ENCODE data around the gene ADNP. TPM values are rescaled to one million over a fixed set of nuclear protein-coding genes. Genes with fewer than 3 reads are reported as not detected.
A peak's percentile ranks its signal among the peaks of the same experiment; 100 is the strongest.

Gene ADNP

GRCh38 chr20:50843331-50844276 lies 87.6 kb downstream of the ADNP start:
- Histone ChIP-seq H3K18ac (ENCODE audit: low read depth in 1 of 2, low read length in 2 of 2) (no peak overlapping the region), H3K4me2 (ENCODE audit: low read length, poor library complexity, severe bottlenecking) (no peak overlapping the region), H3K36me3 (ENCODE audit: control insufficient read depth in 1 of 2, insufficient read depth in 2 of 2, low read depth in 1 of 2, low read length in 2 of 2) (peaks cover 0 to 4% of the 10 kb centered on the region in 2 experiments), H3K9ac (ENCODE audit: low read length) (no peak overlapping the region), H4K91ac (ENCODE audit: low read length) (no peak overlapping the region), H3K27ac (ENCODE audit: low read length, poor library complexity, severe bottlenecking) (no peak overlapping the region), H2AFZ (ENCODE audit: low read depth, low read length) (no peak overlapping the region), H3K4ac (ENCODE audit: low read depth in 1 of 2, low read length in 2 of 2) (no peak overlapping the region), H3K14ac (ENCODE audit: low read length in 2 of 2) (no peak overlapping the region), H2BK120ac (ENCODE audit: low read depth, low read length) (no peak overlapping the region), H3K79me1 (replicated peaks; ENCODE audit: low read length, poor library complexity, severe bottlenecking) (no peaks in the 10 kb centered on the region), H2BK5ac (ENCODE audit: low read depth, low read length, poor library complexity, severe bottlenecking) (no peak overlapping the region), H4K8ac (ENCODE audit: low read length) (no peak overlapping the region), H2BK12ac (ENCODE audit: low read length in 2 of 2) (no peak overlapping the region), H3K27me3 (ENCODE audit: control insufficient read depth in 1 of 2, insufficient read depth in 1 of 2, low read length in 2 of 2) (no peaks in the 10 kb centered on the region), H3K9me3 (ENCODE audit: control insufficient read depth, low read length) (no peaks in the 10 kb centered on the region), H2BK15ac (ENCODE audit: low read depth, poor library complexity, severe bottlenecking) (no peak overlapping the region), H3K23ac (ENCODE audit: low read length in 2 of 2) (no peak overlapping the region), H3K4me1 (ENCODE audit: control insufficient read depth, insufficient read depth, low read depth, low read length) (peaks cover 27% of the 10 kb centered on the region), H2AK5ac (ENCODE audit: low read length, severe bottlenecking) (peak overlapping the region; percentile 89), H3K4me3 (ENCODE audit: insufficient read depth in 1 of 2, low read depth in 1 of 2, low read length in 2 of 2) (no peak overlapping the region)
- 96% methylated on average over 9 of the region's 9 CpGs for WGBS
- no peak for DNase-seq

GRCh38 chr20:50842821-50843220 lies 88.4 kb downstream of the ADNP start:
- 94% methylated on average over 5 of the region's 5 CpGs for WGBS
- H3K4ac ChIP-seq (ENCODE audit: low read depth in 1 of 2, low read length in 2 of 2): no peak overlapping the region
- no peak overlapping the region for H3K4me3 ChIP-seq (ENCODE audit: insufficient read depth in 1 of 2, low read depth in 1 of 2, low read length in 2 of 2)
- H4K8ac ChIP-seq (ENCODE audit: low read length): no peak overlapping the region
- H3K79me1 ChIP-seq (replicated peaks; ENCODE audit: low read length, poor library complexity, severe bottlenecking): no peaks in the 10 kb centered on the region
- no peak overlapping the region for H4K91ac ChIP-seq (ENCODE audit: low read length)
- no peaks in the 10 kb centered on the region for H3K9me3 ChIP-seq (ENCODE audit: control insufficient read depth, low read length)
- no peak overlapping the region for H3K9ac ChIP-seq (ENCODE audit: low read length)
- no peak for DNase-seq
- no peak overlapping the region for H2AFZ ChIP-seq (ENCODE audit: low read depth, low read length)
- no peak overlapping the region for H3K14ac ChIP-seq (ENCODE audit: low read length in 2 of 2)
- no peak overlapping the region for H2BK12ac ChIP-seq (ENCODE audit: low read length in 2 of 2)
- H2BK120ac ChIP-seq (ENCODE audit: low read depth, low read length): no peak overlapping the region
- H3K4me2 ChIP-seq (ENCODE audit: low read length, poor library complexity, severe bottlenecking): no peak overlapping the region
- no peak overlapping the region for H2AK5ac ChIP-seq (ENCODE audit: low read length, severe bottlenecking)
- H2BK15ac ChIP-seq (ENCODE audit: low read depth, poor library complexity, severe bottlenecking): no peak overlapping the region
- H3K27me3 ChIP-seq (ENCODE audit: control insufficient read depth in 1 of 2, insufficient read depth in 1 of 2, low read length in 2 of 2): no peaks in the 10 kb centered on the region
- no peak overlapping the region for H3K18ac ChIP-seq (ENCODE audit: low read depth in 1 of 2, low read length in 2 of 2)
- H3K27ac ChIP-seq (ENCODE audit: low read length, poor library complexity, severe bottlenecking): no peak overlapping the region
- H2BK5ac ChIP-seq (ENCODE audit: low read depth, low read length, poor library complexity, severe bottlenecking): no peak overlapping the region
- peaks cover 22% of the 10 kb centered on the region for H3K4me1 ChIP-seq (ENCODE audit: control insufficient read depth, insufficient read depth, low read depth, low read length)
- H3K23ac ChIP-seq (ENCODE audit: low read length in 2 of 2): no peak overlapping the region
- H3K36me3 ChIP-seq (ENCODE audit: control insufficient read depth in 1 of 2, insufficient read depth in 2 of 2, low read depth in 1 of 2, low read length in 2 of 2): peaks cover 0 to 5% of the 10 kb centered on the region in 2 experiments

Small RNAs within 50 kb of the gene (small RNA-seq; reads per million reads assigned to genes)
- gene TMSB4XP6 (ENCODE audit: low read depth): not detected

All from mesenchymal stem cell (in vitro differentiated cells and primary cell).